ENCODE data around the gene GOLGA6L4. TPM values are rescaled to one million over a fixed set of nuclear protein-coding genes. Genes with fewer than 3 reads are reported as not detected.

Gene GOLGA6L4
- total RNA-seq = 0.74 and 4.7 TPM in 2 replicates

GRCh38 chr15:84235573-84235972 is at the start of gene GOLGA6L4:
Gene GOLGA6L4, plus strand, starts transcription at chr15:84235773. Its CDS starts 62 bp downstream, at chr15:84235835.

